GM19455 (cell line): ENCODE data around the gene ULK4.
"Not testable (repeated sequence)": the region's sequence is repeated elsewhere in the genome, so short reads cannot be mapped to it uniquely, and the experiment has no call there.

Experiments used
- ATAC-seq: cut with Tn5 transposase; IDR thresholded peaks from one replicate; pipeline ENCODE4 v1.9.1; 2021; ENCODE audit not compliant: unreplicated experiment

ULK4 gene

GRCh38 chr3:41960826-41961750, 815 bp downstream of the ULK4 start:
- ATAC-seq: peak; percentile 21

- ATAC-seq: no peak
These were observed 5.3 kb downstream of the ULK4 start for GRCh38 chr3:41956574-41956973.

DNA sequence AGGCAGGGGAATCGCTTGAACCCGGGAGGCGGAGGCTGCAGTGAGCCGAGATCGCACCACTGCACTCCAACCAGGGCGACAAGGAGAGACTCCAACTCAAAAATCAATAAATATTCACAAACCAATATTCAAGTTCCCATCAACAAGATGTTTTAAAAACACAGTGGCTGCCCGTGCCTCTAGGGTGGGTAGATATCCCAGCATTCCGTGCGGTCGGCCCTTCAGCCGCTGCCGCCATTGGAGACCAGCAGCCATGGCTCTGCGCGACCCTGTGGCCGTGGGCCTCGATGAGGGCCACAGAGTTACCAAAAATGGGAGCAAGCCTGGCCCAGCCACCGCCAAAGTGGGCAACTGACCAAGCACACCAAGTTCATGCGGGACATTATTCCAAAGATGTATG, 6.7 kb downstream of the ULK4 start:
- ATAC-seq: no peak

GRCh38 chr3:41943311-41943843, 18.5 kb downstream of the ULK4 start:
- ATAC-seq: no peak

- no peak for ATAC-seq
These were observed 21.5 kb downstream of the ULK4 start for GRCh38 chr3:41940393-41940792.

DNA sequence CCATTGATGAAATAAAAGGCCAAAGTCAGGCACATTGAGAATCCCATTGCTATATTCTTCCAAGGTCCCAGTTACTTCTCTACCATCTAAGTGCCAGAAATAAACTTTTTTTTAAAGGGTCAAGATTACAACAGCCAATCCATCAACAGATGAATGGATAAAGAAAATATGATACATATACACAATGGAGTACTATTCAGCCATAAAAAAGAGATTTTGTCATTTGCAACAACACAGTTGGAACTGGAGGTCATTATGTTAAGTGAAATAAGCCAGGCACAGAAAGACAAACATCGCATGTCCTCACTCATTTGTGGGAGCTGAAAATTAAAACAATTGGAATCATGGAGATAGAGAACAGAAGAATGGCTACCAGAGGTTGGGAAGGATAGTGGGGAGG, 25.5 kb downstream of the ULK4 start:
- no peak for ATAC-seq

DNA sequence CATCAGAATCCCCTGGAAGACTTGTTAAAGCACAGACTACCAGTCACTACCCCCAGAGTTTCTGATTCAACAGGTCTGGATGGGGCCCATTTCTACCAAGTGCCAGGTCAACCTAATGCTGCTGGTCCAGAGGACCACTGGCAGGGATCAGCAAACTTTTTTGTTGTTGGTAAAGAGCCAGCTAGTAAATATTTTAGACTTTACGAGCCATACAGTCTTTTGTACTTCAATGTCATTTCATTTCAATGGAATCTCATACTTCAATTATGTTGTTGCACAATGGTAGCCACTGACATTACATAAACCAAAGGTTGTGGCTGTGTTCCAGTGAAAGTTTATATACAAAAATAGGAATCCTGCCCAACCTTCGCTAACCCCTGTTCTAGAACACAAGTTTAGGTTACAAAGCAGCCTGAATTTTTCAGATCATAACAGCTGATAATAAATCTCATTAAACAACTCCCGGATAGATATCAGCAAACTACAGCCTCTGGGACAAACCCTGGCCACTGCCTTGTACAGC, 28.7 kb downstream of the ULK4 start:
- ATAC-seq: no peak

- ATAC-seq: no peak
These were observed 29.4 kb downstream of the ULK4 start for GRCh38 chr3:41932464-41932863.

GRCh38 chr3:41920406-41920965, 41.4 kb downstream of the ULK4 start:
- no peak for ATAC-seq

DNA sequence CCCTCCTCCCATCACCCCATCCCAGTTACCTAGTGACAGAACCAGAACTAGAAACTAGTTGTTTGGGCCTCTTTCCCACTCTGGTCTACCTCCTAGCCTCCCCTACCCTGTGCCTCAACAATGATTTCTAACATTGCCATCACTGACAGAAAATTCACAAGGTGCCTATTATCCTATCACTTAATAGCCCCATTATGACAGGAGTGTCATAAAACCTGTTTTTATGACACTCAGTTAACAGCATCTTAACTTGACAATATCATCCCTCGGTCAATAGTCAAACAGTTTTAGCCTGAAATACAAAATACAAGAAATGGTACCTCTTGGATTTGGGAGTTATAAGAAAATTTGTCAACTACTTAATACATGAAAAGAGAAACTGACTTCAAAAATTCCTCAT, 46.5 kb downstream of the ULK4 start:
- no peak for ATAC-seq

- no peak for ATAC-seq
These were observed 49.6 kb downstream of the ULK4 start for GRCh38 chr3:41912280-41912679.

GRCh38 chr3:41907330-41908073, 54.4 kb downstream of the ULK4 start:
- ATAC-seq: no peak

DNA sequence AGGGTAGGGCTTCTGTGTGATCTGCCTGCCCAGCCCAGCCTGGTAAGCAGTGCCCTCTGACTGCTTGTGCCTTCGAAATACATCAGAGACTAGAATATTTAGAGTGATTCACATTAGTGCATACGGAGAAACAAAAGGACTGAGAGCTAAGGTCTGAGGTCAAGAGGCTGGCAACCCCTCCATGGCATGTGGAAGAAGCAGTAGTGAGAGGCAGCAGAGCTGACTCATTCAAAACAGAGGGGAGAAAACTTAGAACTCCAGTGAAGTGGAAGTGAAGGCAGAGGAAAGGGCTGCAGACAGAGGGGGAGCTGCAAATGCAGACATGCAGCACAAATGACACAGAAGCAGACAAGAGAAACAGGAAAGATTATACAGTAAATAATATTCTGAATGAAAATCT, 61.6 kb downstream of the ULK4 start:
- ATAC-seq: no peak

DNA sequence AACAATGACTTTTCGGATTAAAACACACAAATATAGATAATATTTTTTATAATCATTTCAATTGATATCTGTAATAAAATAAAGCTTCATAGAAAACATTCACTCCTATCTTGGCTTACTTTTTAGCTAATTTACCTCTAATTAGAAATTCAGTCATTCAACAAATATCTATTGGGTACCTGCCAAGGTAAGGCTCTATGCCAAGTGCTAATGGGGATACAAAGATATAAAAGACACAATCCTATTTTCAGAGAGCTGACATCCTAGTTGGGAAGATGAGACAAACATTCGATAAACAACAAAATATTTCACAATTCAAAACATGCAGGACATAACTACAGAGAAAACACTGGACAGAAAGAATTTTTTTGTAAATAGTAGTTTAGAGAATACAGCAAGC, 63.3 kb downstream of the ULK4 start:
- ATAC-seq: no peak

GRCh38 chr3:41893977-41894376, 67.9 kb downstream of the ULK4 start:
- ATAC-seq: no peak

DNA sequence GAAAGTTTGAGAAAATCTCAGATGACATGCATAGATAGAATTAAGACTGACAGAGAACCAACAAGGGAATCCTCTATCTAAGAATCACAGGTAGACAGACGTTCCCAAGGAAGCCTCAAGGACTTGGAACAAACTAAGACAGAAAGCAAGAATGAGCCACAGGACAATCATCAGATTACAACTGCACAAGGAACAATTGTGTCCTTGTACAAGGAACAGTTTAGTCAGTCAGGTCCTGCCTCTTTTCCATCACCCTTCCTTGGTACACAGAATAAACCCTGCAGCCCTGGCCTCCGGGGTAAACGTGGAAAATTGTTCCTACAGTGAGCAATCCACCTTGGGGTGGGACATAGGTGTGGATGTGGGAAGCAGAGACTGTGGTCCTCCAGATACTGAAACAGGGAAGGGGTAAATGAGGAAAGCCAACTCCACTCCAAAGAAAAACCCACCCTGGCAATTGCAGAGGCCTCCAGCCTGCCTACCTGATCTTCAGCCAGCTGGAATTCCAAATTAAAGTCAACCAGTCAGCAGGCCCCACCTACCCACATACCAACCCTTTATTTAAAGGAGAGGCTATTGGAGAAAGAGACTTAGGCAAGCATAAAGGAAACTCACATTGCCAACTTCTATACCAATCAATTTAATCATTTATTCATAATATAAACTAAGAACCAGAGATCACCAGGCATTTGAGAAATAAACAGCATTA, 73.4 kb downstream of the ULK4 start:
- ATAC-seq: no peak

DNA sequence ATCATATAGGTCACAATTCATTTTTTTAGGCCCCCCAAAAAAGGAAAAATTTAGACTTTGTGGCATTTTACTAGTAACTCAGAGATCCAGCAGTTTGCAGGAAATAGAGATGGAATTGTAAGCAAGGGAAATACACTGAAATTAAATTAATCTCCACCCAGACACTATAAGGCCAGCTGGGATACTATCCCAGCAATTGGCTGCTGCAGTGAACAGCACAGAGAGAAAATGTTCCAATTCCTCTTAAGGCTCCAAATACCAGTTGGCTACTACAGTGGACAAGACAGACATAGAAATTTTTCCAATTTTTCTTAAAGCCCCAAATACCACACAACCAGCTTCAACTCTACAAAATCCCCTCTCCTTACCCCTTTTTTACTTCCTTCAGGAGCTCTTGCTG, 78.9 kb downstream of the ULK4 start:
- ATAC-seq: no peak

DNA sequence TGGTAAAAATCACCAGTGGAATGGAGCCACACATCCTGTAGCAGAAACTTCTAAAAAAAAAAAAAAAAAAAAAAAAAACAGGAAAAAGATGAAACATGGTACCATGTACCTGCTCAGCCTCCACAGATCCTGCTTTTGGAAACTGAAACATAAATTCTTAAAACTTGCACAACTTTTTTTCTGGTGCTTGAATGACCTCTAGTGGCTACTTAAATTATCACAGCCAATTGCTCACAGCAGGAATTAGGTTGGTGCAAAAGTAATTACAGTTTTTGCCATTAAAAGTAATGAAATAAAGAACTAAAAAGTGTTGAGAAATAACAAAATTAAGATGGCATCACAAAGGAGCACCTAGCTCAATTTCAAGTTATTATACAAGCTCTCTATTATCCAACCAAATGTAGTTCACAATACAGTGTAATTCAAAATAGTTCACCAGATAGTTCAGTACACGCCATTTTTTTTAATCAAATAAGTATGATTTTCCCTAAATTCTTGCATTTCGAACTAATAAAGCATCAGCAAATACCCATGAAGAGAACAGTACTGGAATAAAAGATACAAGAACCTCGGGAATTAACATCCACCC, 80.6 kb downstream of the ULK4 start:
- no peak for ATAC-seq

DNA sequence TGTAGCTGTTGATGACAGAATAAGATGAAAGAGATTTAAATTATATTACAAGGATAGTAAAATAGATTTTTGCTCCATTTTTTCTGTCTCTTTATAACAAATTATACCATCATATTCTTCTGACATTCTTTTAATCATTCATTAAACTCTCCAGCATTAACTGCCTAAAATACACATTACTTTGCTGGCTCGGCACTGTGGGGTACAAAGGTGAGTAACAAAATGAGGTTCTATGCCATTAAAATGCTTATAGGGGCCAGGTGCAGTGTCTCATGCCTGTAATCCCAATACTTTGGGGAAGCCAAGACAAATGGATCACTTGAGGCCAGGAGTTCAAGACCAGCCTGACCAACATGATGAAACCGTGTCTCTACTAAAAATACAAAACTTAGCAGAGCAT, 81.5 kb downstream of the ULK4 start:
- ATAC-seq: no peak

GRCh38 chr3:41877741-41878140, 84.2 kb downstream of the ULK4 start:
- not testable (repeated sequence) for ATAC-seq
